KOPT-K1 (cell line): ENCODE measurements around the gene TLR9.

Experiments
- H3K27ac ChIP-seq: fragments of 200-600 bp; sonication (generic); 2 replicates; pipeline ENCODE4 v1.5.1; 2016; ENCODE audit warnings: antibody characterized with exemption, mild to moderate bottlenecking, low read depth, low read length; ENCODE audit not compliant: poor library complexity, severe bottlenecking
- H3K36me3 ChIP-seq: fragments of 200-600 bp; sonication (generic); 2 replicates; pipeline ENCODE4 v1.5.1; 2017; ENCODE audit warnings: antibody characterized with exemption, mild to moderate bottlenecking, low read length, moderate library complexity; ENCODE audit not compliant: insufficient read depth
- H3K9me3 ChIP-seq: fragments of 200-600 bp; sonication (generic); 2 replicates; pipeline ENCODE4 v1.5.1; 2017; ENCODE audit warnings: antibody characterized with exemption, low read length, mild to moderate bottlenecking; ENCODE audit not compliant: insufficient read depth, poor library complexity, severe bottlenecking

The TLR9 gene

DNA sequence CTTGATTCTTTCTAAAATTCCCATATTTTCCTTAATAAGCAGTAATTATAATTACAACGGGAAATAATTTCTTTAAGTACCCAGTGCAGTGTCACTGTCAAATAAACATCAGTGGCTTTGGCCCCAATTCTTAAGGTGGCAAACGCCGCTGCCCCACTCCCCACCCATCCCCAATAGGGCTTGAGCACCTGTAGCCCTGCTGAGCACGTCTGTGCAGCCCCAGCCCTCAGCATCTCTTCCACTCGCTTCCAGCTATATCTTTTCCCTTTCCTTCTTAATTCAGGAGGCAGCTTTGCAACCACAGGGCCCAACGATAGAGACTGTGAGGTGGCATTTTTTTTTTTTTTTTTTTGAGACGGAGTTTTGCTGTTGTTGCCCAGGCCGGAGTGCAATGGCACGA lies 29.2 kb upstream of the TLR9 start:
- peaks cover 94% of the 10 kb centered on the region for H3K36me3 ChIP-seq
- no peaks in the 10 kb centered on the region for H3K9me3 ChIP-seq
- H3K27ac ChIP-seq, result peak overlapping the region; percentile 82

DNA sequence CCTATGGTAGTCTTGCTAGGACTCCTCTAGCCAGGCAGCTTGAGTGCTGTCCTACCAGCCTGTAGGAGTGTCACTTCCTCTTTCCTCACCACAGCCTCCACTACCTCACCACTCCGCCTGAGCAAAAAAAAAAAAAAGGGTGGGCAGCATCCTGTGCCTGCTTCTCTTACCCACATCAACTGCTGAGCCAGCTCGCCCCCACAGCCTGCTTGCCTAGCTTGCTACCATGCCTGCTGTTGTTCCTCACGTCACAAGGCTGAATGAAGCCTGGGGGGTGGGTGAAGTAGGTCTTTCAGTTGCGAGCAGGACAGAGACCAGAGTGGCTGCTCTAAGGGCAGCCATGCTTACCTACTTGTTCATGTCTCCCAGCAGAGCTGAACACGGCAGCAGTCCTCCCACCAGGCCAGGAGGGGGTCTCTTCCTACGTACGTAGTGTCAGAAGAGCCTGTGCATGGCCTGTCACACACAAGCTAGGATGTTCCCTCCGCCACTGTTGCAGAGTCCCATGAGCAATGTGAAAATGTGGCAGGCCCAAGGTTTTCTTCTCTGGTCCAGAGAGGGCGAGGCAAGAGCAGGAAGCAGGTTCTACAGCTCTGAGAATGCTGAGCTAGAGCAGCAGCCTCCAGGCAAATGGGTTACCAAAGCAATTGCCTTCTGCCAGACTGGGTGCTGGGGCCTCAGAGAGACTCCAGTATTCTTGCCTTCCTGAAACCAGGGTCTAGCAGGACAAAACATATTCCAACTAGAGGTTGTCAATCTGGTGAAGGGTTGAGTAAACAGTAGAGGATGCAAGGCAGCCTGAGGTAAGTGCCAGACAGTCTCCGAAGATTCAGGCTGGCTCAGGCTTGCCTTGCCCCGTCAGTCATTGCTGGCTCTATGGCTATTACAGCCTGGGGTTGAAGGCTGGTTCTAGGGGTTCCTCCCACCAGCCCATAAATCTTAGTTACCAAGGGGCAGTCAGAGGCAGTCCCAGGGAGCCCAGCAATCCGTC lies 28.2 kb upstream of the TLR9 start:
- peaks cover 94% of the 10 kb centered on the region for H3K36me3 ChIP-seq
- H3K27ac ChIP-seq, result peak overlapping the region; percentile 82

DNA sequence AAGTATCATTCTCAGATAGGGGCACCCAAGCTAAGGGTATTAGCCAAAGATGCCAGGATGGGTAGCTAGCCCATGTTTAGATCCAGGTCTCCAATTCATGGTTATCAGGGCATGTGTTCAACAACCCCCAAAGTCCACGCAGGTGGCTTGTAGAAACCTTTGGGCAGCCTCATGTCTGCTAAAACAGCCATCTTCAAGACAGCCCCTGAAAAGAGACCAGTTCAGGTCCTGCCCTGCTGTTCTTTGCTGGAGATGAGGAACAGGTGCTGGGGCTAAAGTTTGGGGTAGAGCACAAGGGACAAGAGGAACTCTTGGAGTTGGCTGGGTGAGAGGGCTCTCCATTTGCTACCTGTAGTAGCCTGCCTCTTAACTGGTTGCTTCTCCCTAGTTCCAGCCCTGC lies 24.7 kb upstream of the TLR9 start:
- H3K36me3 ChIP-seq, result peaks cover 68% of the 10 kb centered on the region
- H3K27ac ChIP-seq, result no peak overlapping the region

More for the DNA sequence above, 28.2 kb upstream of the TLR9 start:
- H3K9me3 ChIP-seq, result no peaks in the 10 kb centered on the region

DNA sequence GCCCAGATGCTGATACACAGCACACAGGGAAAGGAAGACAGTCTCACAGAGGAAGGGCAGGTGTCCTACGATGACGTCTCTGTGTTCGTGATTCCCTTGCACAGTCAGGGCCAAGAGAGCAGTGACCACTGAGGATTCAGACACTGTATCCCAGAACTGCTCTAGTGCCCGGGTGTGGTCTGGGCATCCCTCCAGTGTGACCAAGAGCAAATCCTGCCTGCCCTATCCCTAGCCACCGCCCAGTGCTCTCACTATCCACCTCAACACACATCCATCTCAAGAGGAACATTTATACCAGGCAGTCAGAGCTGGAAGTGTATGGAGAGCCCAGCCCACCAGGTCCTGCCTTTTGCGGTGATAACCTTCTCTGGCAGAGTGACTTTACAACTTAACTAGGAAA lies 24.2 kb upstream of the TLR9 start:
- peaks cover 64% of the 10 kb centered on the region for H3K36me3 ChIP-seq
- H3K27ac ChIP-seq, result no peak overlapping the region
- H3K9me3 ChIP-seq, result no peaks in the 10 kb centered on the region

More for the DNA sequence above, 24.7 kb upstream of the TLR9 start:
- no peaks in the 10 kb centered on the region for H3K9me3 ChIP-seq

DNA sequence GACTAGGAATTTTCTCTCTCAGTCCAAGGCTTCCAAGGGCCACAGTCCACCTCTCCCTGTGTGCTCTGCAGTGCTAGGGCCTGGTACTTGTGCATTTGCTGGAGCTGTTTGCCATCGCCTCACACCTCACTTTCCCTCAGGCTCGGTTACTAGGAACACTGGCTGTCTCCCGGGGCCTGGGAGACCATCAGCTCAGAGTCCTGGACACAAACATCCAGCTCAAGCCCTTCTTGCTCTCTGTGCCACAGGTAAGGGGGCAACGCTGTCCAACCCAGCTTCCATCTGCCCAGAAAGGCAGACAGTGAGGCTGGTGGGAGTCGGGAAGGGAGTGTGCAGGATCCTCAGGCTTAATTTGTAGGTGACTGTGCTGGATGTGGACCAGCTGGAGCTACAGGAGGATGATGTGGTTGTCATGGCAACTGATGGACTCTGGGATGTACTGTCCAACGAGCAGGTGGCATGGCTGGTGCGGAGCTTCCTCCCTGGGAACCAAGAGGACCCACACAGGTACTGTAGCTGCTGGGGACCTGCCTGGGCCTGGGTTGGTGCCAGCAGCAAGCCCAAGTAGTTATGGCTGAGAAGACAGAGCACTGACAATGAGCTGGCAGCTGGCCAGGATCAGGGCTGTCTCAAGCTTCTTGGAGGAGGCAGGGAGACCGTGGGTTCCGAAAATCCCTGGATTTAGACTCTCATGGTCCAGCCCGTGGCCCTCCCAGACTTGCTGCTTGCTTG lies 23.5 kb upstream of the TLR9 start:
- H3K27ac ChIP-seq, result no peak overlapping the region
- no peaks in the 10 kb centered on the region for H3K9me3 ChIP-seq
- peaks cover 57% of the 10 kb centered on the region for H3K36me3 ChIP-seq

DNA sequence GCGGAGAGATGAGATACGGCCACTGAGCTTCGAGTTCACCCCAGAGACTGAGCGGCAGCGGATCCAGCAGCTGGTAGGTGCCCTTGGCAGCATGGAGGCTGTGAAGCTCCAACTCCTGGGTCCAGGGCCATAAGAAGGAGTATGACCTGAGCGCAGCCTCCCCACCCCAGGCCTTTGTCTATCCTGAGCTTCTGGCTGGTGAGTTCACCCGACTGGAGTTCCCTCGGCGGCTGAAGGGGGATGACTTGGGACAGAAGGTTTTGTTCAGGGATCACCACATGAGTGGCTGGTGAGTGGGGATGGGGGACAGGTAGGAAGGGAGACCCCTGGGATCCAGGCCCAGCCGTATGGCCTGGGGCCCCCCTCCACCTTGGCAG lies 22.7 kb upstream of the TLR9 start:
- Histone ChIP-seq H3K36me3 (peaks cover 54% of the 10 kb centered on the region), H3K9me3 (no peaks in the 10 kb centered on the region), H3K27ac (no peak overlapping the region)

DNA sequence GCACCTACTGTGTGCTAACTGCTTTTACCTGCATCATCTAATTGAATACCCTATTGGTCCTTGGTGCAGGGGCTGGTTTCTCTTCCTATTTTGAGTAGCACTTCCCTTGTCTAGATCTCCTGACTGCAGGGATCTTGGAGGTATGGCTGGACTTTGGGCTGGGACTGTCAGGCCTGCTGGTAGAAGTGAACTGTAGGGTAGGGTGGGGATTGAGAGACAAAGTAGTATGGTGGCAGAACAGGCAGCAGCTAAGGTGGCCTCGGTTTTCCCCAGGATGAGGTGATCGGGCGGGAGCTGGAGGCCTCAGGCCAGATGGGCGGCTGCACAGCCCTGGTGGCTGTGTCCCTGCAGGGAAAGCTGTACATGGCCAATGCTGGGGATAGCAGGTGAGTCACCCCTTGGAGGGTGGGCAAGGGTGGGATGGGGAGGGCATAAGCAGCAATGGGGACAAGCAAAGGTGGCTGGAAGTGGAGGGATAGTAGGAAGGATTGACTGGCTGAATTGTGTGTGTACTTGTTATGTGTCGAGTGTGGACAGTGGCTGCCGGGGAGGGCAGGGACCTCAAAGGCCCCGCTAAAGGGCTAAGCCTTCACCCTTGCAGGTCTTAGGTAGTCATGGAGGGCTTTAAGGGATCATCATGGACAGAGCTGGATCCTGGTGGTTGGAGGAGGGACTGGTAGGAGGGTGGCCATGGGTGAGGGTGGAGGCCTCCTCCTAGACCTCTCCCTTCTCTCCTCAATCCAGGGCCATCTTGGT lies 22.1 kb upstream of the TLR9 start:
- Histone ChIP-seq H3K27ac (no peak overlapping the region), H3K9me3 (no peaks in the 10 kb centered on the region), H3K36me3 (peaks cover 49% of the 10 kb centered on the region)

DNA sequence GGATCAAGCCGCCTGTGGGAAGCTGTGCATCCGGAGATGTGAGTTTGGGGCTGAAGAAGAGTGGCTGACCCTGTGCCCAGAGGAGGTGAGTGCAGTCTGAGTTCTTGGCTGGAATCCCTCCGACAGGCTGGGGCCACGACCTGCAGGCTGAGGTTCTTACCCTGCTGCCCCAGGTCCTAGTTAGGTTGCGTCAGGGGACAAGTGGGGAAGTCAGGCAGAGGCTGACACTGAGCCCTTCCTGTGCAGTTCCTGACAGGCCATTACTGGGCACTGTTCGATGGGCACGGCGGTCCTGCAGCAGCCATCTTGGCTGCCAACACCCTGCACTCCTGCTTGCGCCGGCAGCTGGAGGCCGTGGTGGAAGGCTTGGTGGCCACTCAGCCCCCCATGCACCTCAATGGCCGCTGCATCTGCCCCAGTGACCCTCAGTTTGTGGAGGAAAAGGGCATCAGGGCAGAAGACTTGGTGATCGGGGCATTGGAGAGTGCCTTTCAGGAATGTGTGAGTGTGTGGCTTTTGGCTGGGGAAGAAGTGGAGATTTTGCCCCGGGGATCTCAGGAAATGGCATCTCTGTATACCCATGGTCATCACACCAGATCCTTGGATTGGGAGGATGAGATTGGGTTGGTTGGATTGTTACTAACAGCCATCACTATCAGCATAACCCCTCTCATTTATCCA lies 21.4 kb upstream of the TLR9 start:
- Histone ChIP-seq H3K27ac (no peak overlapping the region), H3K36me3 (peaks cover 42% of the 10 kb centered on the region), H3K9me3 (no peaks in the 10 kb centered on the region)

DNA sequence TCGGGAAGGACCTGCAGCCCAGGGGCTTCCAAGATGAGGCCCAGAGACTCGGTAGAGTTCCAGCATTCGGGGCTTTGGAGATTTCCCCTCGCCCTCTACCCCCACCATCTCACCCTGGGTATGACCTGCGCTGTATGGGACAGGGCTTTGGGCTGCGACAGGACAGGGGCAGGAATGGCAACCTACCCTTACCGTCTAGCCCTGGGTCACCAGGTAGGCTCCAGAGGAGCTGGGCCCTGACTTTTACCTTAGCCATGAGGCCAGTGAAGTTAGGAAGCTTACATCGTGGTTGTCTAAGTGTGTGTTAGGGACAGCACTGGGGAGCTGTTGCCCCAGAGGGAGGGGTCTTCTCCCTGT lies 20.8 kb upstream of the TLR9 start:
- H3K27ac ChIP-seq, result peak overlapping the region; percentile 54
- H3K36me3 ChIP-seq, result peaks cover 36% of the 10 kb centered on the region
- no peaks in the 10 kb centered on the region for H3K9me3 ChIP-seq

DNA sequence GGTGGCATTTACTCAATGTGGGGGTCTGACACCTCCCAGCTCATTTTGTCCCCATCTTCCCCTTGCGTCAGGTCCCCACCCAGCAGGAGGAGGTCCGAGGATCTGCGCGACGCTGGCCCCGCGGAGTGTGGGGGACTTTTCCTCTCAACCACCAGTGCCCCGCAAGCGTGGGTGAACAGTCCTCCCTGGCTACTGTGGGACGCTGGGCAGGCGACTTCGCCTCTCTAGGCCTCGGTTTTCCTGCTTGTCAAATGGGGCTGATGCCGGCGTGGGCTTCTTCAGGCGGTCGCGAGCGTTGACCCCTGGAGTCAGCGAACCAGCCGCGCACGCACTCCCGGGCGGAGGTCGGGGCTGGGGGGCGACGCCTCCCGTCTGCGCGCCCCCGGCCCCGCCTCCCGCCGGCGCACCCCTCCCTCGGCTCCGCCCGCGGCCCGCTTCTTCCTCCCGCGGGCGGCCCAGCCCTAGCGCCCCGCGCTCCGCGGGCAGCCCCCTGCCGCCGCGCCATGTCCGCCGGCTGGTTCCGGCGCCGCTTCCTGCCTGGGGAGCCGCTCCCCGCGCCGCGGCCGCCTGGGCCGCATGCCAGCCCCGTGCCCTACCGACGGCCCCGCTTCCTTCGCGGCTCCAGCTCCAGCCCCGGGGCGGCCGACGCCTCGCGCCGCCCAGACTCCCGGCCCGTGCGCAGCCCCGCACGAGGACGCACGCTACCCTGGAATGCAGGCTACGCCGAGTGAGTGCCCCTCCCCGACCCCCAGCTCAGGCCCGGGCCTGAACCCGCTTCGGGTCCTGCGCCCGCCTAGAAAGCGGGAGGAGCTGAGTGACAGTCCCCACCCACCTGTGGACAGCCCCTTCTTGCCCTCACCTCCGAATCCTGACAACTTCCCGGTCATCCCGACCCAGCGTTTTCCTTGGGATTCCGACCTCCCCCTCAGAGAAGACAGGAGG lies 20.1 kb upstream of the TLR9 start, which contains the start of gene PPM1M:
Gene PPM1M, plus strand, starts transcription at position 438 of the 942 bp plus-strand sequence. Its CDS starts 66 bp downstream, at position 504.
- Histone ChIP-seq H3K36me3 (peaks cover 29% of the 10 kb centered on the region), H3K9me3 (no peaks in the 10 kb centered on the region), H3K27ac (peak within 1 kb of the TSS; percentile 54)

DNA sequence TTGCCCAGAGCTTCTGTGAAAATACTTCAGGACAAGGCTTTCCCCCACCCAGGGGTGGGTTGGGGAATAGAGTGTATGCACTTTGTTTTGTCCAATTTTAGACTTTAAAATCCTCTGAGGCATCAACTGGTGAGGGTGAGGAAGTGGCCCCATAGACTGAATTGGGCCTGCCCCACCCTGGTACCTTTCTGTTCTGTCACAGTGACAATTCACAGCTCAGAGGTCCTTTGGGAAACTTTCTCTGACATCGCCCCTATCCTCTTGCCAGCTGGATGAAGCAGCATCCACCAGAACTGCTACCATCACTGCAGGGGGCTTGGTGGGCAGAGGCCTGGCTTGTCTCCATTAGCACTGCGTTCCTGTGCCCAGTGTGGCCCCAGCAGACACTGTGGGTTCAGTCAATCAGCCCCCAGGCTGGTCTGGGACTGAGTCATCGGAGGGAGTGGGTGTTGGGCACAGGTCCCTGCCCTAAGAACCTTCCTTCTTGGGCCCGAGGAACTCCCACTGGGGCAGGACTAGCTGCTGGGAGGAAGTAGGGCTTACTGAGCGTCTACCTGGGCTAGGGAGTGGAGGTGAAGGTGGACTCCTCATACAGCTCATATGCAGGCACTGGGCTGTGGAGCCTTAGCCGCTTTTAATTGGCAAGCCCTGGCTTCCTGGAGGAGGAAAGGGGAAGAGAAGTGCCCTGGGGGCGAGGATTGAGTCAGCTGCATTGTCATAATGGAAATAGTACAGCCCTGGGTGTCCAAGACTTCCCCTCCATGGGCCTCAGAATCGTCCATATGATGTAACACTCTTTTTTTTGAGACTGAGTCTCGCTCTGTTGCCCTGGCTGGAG lies 18.6 kb upstream of the TLR9 start:
- Histone ChIP-seq H3K27ac (no peak overlapping the region), H3K9me3 (no peaks in the 10 kb centered on the region), H3K36me3 (peaks cover 13% of the 10 kb centered on the region)

DNA sequence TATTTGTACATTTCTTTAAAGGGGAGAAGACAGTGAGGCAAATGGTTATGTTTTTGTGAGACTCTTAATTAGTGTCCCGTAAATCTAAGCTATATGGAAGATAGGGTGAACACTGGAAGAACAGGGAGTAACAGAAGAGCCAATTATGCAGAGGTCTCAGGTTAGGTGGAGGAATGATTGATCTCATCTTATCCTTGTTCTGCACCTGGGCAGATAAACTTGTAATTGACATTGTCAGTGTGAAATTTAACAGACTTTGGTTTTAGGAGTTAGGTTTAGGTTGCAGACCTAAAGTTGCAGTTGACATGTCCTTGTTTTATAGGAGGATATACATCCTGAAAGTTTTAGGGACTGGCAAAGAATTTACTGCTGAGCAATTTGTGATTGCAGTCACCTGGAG lies 16.6 kb upstream of the TLR9 start:
- H3K36me3 ChIP-seq, result no peaks in the 10 kb centered on the region
- H3K27ac ChIP-seq, result no peak overlapping the region
- H3K9me3 ChIP-seq, result no peaks in the 10 kb centered on the region

DNA sequence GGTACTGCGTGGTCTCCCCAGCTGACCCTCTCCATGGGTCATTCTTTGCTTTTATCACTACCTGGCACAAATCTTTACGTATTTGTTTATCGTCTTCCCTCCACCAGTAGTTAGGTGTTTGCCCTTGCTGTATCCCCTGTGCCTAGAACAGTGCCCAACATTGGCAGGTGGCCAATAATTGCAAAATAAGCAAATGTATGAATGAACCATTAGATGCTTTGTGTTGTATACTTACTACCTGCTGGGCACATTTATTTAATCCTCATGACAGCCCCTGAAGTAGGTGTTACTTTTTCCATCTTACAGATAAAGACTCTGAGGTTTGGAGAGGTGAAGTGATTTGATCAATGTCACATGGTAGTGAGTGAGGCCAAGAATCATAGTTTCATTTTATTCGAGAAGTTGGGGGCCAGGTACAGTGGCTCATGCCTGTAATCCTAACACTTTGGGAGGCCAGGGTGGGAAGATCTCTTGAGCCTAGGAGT lies 15.5 kb upstream of the TLR9 start:
- H3K36me3 ChIP-seq, result no peaks in the 10 kb centered on the region
- peak overlapping the region; percentile 93 for H3K27ac ChIP-seq
- no peaks in the 10 kb centered on the region for H3K9me3 ChIP-seq
